HG02763 (cell line): ENCODE data around the gene HIVEP1.
"Not testable (repeated sequence)": the region's sequence is repeated elsewhere in the genome, so short reads cannot be mapped to it uniquely, and the experiment has no call there.

ENCODE experiments used
- ATAC-seq: cut with Tn5 transposase; IDR thresholded peaks from one replicate; pipeline ENCODE4 v1.9.1; 2021; ENCODE audit warnings: mild to moderate bottlenecking, moderate library complexity; ENCODE audit not compliant: unreplicated experiment

Gene HIVEP1

DNA sequence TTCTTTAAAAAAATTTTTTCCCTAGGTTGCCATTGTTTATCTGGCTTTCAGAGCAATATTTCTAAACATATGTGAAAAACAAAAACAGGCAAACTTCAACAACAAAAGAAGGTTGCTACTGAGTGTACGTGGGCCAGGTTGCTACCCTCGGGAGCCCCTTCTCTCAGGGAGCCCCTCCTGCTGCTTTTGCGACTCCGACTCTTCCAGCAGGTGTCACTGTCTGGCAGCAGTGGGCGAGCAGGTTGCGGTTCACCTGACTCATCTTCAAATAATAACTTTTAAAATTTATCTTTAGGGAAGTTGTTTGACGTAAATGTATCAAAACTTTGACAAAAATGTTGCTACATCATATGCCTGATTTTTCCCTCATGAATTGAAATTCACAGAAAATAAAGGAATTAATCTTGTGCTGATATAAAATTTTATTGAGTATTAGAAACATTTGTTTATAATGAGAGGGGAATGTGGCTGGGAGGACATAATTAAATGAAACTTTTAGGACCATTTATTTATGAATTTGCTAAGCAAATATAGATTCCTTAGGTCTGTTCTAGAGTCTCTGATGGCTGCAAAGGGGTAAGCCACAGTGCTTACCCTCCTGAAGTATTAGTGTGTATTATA lies 138.8 kb downstream of the HIVEP1 start:
- ATAC-seq, result no peak

DNA sequence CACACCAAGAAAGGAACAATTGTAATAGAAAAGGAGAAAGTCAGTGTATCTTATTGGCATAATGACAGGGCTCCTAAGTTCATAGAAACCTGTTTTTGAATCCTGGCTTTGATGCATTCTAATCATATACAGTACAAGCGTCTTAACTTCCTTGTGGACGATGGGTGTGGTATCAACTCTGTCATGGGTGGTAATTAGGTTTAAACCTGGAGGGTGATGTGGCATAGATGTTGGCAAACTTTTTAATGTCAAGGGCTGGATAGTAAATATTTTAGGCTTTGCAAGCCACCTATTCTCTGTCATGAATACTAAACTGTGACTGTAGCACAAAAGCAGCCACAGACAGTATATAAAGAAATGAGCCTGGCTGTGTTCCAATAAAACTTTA lies 139.3 kb downstream of the HIVEP1 start:
- no peak for ATAC-seq

DNA sequence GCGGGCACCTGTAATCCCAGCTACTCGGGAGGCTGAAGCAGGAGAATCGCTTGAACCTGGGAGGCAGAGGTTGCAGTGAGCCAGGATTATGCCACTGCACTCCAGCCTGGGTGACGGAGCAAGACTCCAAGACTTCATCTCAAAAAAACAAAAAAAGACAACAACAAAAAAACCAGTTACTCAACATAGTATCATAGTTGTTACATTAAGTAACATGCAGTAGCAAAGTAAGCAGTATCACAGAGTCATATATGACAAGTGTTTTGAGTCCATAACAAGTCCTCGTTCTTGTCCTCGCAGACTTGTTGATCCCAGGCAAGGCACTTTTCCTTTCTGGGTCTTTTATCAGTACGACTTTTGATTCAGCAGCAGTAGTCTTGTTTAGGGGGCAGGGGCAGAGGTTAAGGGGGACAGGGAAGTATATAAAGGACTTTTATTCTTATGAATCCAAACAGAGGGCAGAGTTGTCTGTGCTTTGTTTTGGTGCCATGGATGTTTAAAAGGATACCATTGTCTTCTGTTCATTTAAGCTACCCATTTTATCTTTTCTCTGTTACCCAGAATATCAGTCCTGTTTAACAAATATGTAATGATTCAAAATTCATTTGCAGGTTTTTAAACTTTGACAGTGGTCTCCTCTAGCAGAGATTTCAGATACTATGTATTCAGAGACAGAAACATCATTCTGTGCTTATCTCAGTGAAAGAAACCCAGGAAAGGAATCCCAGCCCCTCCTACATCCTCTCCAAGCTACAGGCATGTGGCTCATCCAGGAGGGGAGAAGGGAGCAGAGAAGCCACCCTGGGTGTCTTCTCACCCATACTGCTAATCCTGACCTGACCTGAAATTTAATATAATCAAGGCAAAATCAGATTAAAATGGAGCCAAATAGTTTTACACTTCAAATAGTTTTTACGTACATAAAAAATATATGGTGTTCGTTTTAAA lies 140.2 kb downstream of the HIVEP1 start:
- no peak for ATAC-seq

DNA sequence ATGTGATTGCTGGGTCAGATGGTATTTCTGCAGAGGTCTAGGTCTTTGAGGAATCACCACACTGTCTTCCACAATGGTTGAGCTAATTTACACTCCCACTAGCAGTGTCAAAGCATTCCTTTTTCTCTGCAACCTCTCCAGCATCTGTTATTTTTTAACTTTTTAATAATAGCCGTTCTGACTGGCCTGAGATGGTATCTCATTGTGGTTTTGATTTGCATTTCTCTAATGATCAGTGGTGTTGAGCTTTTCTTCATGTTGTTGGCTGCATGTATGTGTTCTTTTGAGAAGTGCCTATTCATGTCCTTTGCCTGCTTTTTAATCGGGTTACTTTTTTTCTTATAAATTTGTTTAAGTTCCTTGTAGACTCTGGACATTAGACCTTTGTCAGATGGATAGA lies 143.7 kb downstream of the HIVEP1 start:
- ATAC-seq, result not testable (repeated sequence)

DNA sequence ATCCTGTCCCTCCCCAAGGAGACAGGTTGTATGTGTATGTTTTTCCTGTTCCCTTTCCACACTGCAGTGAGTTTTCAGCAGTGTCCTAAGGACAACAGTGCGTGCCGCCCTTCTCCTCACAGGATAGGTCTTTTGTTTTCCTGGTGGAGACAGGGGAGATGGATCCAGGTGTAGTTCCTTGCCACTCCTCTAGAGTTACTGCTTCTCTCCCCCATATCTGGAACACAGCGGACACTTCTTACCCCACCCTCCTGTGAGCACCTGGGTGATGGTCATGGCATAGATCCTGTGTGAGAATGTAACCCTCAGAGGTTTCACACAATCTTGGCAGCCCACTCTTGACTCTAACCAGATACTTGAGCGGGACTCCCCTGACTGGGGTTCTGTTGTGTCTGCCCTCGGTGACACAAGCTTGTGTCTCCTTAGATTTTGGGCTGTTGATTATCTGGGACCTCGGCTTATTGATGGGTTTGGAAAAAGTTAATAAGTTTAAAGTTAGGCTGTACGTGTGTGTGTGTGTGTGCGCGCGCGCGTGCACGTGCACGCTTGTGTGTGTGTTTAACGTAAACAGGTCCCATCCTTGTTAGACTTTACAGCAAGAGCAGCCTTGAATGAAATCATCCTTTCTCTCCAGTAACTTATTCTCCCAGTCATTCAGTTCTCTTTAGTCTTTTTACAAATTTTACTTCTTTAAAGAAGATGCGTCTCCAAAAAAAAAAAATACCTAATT lies 146.7 kb downstream of the HIVEP1 start:
- no peak for ATAC-seq

DNA sequence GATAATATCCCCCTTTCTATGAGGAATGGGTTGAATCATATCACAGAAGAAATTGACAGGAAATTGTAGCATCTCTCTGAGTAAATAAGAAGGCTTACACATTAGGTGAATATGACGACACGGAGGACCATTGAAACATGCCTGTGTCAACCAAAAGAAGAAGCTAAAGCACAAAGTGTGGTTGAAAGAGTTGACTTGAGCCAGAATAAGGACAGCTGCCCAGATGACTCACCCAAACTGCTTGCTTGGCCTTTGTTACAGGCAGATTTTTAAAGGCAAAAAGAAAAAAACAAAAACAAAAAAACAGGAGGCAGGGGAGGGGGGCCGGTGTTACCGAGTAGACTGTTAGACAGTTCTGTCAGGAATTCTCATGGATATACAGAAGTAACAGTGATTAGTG lies 148.2 kb downstream of the HIVEP1 start:
- no peak for ATAC-seq

DNA sequence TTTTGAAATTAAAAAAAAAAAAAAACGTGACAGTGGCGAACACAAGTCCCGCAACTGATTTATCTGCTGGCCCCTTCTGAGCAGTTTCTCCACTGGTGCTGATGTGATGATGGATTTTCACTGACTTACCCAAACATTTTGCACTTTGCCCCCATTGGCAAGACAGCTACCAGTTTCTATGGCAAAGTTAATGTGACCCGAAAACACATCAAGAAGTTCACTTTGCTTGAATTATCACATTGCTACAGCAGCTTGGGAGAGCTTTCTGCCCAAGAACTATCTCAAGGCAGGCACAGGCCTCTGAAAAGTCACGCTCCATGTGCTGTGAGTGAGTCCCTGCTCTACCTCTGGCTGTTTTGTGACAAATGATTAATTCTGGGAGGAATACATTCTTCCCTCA lies 150.1 kb downstream of the HIVEP1 start:
- ATAC-seq, result no peak

DNA sequence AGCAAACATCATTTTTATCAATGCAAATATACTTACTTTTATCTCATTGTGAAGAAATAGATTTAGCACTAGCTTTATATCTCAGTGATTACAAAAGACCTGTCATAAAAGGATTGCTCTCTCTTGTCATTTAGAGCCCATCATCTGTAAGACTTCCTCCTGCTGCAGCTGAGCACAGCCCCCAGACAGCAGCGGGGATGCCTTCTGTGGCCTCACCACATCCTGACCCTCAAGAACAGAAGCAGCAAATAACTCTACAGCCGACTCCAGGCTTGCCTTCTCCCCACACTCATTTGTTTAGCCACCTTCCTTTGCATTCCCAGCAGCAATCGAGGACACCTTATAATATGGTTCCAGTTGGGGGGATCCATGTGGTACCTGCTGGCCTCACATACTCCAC lies 151.0 kb downstream of the HIVEP1 start:
- no peak for ATAC-seq

DNA sequence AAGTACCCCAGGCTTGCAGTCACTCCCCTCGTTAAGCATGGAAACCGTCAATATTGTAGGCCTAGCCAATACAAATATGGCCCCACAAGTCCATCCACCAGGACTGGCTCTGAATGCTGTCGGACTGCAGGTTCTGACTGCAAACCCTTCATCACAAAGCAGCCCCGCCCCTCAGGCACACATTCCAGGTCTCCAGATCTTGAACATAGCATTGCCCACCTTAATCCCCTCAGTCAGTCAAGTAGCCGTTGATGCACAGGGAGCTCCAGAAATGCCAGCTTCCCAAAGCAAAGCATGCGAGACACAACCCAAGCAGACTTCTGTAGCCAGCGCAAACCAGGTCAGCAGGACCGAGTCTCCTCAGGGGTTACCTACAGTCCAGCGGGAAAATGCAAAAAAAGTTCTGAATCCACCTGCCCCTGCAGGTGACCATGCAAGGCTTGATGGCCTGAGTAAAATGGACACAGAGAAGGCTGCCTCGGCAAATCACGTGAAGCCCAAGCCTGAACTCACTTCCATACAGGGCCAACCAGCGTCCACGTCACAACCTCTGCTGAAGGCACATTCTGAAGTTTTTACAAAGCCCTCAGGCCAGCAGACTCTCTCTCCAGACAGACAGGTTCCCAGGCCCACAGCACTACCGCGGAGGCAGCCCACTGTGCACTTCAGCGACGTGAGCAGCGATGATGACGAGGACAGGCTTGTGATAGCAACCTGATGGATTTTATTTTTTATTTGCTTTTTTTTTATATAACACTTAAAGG lies 151.8 kb downstream of the HIVEP1 start:
- no peak for ATAC-seq

DNA sequence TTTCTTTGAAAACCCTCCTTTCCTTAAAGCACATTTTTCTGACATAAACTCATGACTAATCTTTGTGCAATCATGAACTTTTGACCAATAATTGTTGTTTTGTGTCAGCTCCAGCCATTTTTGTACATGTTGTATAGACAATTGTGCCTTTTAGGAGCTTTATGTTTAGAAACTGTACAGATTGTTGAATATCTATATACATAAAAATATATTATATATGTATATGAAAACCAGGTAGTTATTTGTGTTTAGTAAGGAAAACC lies 152.3 kb downstream of the HIVEP1 start:
- no peak for ATAC-seq

DNA sequence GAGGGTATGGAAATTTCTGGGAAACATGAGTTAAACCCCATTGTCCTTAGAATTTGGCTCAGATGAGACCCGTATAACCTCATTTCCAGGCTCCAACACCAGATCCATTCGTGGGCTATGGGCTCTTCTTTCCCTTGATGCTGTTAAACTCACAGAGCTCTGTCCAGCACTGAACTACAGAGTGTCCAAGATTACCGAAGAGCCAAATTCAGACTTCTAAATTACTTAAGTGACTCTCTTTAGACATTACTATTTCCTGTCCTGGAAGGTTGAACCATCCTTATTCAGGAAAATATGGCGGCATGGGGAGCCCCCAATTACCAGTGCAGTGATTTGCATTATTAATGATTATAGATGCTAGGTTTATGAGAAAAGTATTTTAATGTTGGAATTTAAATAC lies 153.2 kb downstream of the HIVEP1 start:
- no peak for ATAC-seq

DNA sequence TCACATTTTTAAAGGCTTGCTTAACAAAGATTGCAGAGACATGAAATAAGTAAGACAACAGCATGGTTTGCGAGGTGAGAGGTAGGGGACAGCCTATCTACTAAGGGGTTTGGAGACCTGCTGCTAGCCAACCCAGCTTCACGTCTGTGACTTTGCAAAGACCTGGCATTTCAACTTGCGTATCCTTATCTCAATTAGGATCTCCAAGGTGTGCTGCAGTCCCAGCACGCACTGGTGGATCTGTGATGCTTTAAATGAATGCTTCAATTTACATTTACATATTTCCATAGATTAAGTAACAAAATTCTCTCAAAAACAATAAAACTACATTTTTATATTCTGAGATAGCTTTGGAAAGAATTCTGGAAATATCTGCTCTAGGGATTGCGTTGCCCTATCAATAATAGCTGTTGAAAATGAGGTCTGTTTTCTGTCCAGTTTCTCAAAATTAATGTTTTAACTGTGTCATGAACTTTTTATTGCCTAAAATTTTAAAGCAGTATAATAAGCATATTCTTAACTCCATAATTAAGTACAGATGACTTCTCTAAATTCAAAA lies 153.7 kb downstream of the HIVEP1 start:
- no peak for ATAC-seq

DNA sequence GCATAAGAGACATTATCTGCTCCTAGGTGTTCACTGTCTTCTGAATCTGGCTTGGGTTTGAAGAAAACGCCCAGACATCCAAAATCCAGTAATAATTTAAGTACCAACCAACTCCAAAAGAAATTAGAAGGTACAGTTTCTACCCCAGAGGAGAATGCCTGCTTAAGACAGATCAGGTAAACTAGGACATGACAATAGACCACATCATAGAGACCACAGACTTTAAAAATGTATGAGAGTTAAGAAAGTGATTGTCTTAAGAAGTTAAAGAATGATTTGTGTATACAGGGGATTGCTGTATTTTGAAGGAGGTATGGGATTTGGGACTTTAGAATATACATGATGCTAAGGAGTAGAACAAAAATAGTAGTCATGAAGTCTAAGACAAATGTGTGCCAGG lies 157.3 kb downstream of the HIVEP1 start:
- ATAC-seq, result no peak

DNA sequence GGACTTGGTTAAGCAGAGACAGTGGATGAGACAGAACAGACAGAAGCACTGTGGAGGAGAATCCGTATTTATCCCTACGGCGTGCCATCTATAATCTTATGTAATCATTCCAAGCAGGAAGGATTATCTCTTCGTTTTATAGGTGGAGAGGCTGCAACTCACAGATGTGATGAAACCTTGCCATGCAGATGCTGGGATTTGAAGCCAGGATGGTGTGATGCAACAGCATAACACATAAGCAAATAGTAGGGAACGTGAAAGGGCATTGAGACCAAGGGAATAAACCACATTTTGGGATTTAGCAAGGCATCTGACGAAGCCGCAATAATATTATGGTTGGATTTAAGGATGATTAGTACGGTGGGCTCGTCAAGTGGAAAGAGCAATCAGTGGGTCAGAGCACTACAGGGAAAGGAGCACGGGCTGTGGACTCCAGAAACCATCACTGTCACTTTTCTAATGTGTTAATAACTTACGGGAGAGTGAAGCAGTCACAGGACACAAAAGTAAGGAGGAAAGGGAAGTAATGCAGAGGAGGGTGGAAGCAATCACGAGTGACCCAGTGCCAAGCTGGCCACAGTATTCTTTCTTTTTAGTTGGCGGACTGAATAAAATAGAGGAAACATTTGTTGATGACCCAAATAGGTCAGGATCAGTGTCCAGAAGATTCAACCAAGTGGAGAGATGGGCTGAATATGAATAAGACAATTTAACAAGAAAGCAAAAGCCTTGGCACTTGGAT lies 158.4 kb downstream of the HIVEP1 start:
- ATAC-seq, result no peak

DNA sequence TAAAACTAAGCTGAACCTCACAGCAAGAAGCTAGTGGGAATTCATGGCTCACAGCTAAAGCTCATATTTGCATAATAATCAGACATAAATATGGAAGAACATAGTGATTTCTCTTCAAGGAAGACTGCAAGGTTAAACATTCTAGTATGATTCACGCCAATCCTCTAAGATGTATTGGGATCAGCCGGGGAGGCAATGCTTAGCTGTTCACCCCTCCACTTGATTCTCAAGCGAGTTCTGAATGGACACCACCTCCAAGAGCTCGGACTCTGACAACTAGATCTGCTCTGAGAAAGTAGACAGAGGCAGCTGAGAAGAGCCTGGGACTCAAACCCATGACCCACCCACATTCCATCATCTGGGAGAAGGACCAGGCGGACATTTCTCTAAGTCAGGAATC lies 159.6 kb downstream of the HIVEP1 start:
- ATAC-seq, result no peak

DNA sequence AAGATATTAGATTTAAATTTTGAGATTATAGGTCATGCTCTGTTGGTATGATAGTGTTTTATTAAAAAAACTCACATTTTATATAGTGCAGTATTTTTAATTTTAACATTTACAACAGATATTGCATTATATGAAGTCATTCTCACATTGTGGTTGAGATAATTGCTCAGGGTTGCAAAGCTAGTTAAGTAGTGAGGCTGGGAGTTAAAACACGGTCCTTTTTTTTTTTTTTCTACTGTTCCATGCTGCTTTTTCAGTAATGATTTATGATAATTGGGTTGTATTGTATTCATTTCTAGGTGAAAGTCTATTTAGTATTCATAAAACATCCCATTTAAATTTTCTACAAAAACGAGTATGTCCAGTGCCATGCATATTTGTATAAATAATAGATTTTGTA lies 160.5 kb downstream of the HIVEP1 start:
- ATAC-seq, result no peak

DNA sequence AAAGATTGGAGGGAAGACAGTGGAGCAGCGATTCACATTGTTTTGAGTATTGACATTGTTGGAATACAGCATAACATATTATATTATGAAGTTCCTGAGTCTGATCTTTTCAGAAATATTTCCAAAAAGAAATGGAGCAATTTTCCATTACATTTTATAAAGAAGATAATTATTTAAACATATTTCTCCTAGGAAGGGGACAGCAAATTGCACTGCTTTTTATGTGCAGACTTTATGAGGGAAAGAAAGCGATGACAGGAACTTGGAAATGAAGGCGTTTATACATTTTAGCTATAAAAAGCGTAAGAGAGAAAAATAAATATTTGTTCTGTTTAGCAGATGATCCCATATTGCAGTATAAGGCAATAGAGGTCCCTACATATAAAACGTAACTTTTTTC lies 161.1 kb downstream of the HIVEP1 start:
- ATAC-seq, result no peak

DNA sequence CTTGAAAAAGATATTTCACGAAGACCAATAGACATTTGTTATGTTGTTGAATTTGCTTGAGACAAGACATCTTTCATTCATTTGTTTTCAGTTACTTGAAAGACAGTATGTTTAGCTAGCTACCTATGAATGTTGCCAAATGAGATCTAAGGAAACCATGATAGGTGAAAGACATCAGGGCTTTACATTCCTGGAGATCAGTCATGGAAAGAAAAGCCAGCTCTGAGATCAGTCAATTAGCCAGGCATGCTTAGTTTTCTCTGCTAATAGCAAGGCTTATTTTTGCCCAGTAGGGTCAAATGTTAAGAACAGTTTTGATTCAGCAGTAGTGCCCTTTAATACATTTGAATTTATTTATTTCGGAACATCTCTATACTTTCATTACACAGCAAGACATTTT lies 161.5 kb downstream of the HIVEP1 start:
- no peak for ATAC-seq

DNA sequence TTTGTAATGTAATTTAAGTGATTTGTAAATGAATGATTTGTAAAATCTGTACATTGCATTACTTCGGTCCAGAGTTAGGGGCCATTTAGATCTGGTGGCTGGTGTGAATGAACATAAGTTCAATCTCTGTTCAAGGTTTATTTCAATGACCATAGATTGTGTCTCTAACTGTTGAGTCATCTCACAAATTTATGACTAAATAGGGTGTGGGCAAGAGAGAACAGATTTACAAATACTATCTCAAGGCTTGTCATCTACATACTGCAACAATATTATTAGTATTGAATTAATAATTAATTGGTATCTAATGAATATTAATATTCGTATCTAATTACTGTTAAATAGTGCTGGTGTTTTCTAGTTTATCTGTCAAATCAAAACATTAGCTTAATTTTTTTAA lies 162.8 kb downstream of the HIVEP1 start:
- ATAC-seq, result no peak

DNA sequence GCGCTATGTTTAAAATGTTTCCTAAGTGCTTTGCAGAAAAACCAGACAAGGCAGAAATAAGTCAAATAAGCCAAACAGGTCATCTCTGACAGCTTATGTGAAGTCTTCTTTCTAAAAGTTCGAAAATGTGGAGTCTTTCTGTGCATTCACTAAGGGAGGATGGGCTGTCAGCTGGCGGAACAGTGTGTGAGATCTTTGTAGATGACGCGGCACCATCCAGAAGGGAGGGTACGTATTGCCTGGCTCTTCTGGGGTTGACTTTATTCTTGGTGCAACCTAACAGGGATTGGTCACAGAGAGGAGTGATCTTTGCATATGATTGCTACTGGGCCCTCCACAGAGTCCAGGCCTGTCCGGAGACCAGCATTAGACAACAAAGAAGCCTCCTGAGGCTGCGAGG lies 163.5 kb downstream of the HIVEP1 start:
- ATAC-seq, result no peak
